ENCODE data around the gene ARHGAP23.

The ARHGAP23 gene

GRCh38 chr17:38559051-38559879 is 131.0 kb downstream of the ARHGAP23 start:
- Histone ChIP-seq H3K4me3 (ENCODE audit: low read length) (peak overlapping the region; percentile 50), H3K4me1 (ENCODE audit: control insufficient read depth, insufficient read depth, low read length) (peaks cover 36% of the 10 kb centered on the region), H3K27me3 (ENCODE audit: control insufficient read depth, insufficient read depth, low read length) (peaks cover 56% of the 10 kb centered on the region), H3K9me3 (ENCODE audit: control insufficient read depth, low read length) (no peaks in the 10 kb centered on the region), H3K9ac (ENCODE audit: low read length) (peak overlapping the region; percentile 56), H3K36me3 (ENCODE audit: control insufficient read depth, insufficient read depth, low read length) (no peaks in the 10 kb centered on the region)

- H3K36me3 ChIP-seq (ENCODE audit: control insufficient read depth, insufficient read depth, low read length): no peaks in the 10 kb centered on the region
- no peaks in the 10 kb centered on the region for H3K9me3 ChIP-seq (ENCODE audit: control insufficient read depth, low read length)
- H3K4me3 ChIP-seq (ENCODE audit: low read length): peak overlapping the region; percentile 4
- peaks cover 61% of the 10 kb centered on the region for H3K27me3 ChIP-seq (ENCODE audit: control insufficient read depth, insufficient read depth, low read length)
- peaks cover 36% of the 10 kb centered on the region for H3K4me1 ChIP-seq (ENCODE audit: control insufficient read depth, insufficient read depth, low read length)
- no peak overlapping the region for H3K9ac ChIP-seq (ENCODE audit: low read length)
Measured at GRCh38 chr17:38559880-38560230, 131.6 kb downstream of the ARHGAP23 start.

GRCh38 chr17:38560503-38561318 is 132.4 kb downstream of the ARHGAP23 start:
- no peaks in the 10 kb centered on the region for H3K36me3 ChIP-seq (ENCODE audit: control insufficient read depth, insufficient read depth, low read length)
- no peaks in the 10 kb centered on the region for H3K9me3 ChIP-seq (ENCODE audit: control insufficient read depth, low read length)
- no peak overlapping the region for H3K4me3 ChIP-seq (ENCODE audit: low read length)
- no peak overlapping the region for H3K9ac ChIP-seq (ENCODE audit: low read length)
- peaks cover 66% of the 10 kb centered on the region for H3K27me3 ChIP-seq (ENCODE audit: control insufficient read depth, insufficient read depth, low read length)
- peaks cover 36% of the 10 kb centered on the region for H3K4me1 ChIP-seq (ENCODE audit: control insufficient read depth, insufficient read depth, low read length)

GRCh38 chr17:38561416-38562214 is 133.4 kb downstream of the ARHGAP23 start:
- Histone ChIP-seq H3K4me3 (ENCODE audit: low read length) (no peak overlapping the region), H3K4me1 (ENCODE audit: control insufficient read depth, insufficient read depth, low read length) (peaks cover 36% of the 10 kb centered on the region), H3K36me3 (ENCODE audit: control insufficient read depth, insufficient read depth, low read length) (no peaks in the 10 kb centered on the region), H3K9me3 (ENCODE audit: control insufficient read depth, low read length) (no peaks in the 10 kb centered on the region), H3K9ac (ENCODE audit: low read length) (no peak overlapping the region), H3K27me3 (ENCODE audit: control insufficient read depth, insufficient read depth, low read length) (peaks cover 75% of the 10 kb centered on the region)

All from mucosa of stomach (tissue), 1 donor.